GM15510 (cell line): ENCODE results near the gene CAMSAP2.

ENCODE experiments used
- POLR2A ChIP-seq: IDR thresholded peaks from 3 replicates; pipeline ENCODE4 v1.6.1; 2011; ENCODE audit warnings: borderline replicate concordance; ENCODE audit not compliant: insufficient read length; ENCODE audit errors: extremely low read depth

Gene CAMSAP2, protein sequence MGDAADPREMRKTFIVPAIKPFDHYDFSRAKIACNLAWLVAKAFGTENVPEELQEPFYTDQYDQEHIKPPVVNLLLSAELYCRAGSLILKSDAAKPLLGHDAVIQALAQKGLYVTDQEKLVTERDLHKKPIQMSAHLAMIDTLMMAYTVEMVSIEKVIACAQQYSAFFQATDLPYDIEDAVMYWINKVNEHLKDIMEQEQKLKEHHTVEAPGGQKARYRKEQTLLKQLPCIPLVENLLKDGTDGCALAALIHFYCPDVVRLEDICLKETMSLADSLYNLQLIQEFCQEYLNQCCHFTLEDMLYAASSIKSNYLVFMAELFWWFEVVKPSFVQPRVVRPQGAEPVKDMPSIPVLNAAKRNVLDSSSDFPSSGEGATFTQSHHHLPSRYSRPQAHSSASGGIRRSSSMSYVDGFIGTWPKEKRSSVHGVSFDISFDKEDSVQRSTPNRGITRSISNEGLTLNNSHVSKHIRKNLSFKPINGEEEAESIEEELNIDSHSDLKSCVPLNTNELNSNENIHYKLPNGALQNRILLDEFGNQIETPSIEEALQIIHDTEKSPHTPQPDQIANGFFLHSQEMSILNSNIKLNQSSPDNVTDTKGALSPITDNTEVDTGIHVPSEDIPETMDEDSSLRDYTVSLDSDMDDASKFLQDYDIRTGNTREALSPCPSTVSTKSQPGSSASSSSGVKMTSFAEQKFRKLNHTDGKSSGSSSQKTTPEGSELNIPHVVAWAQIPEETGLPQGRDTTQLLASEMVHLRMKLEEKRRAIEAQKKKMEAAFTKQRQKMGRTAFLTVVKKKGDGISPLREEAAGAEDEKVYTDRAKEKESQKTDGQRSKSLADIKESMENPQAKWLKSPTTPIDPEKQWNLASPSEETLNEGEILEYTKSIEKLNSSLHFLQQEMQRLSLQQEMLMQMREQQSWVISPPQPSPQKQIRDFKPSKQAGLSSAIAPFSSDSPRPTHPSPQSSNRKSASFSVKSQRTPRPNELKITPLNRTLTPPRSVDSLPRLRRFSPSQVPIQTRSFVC (N-terminal part only)

DNA sequence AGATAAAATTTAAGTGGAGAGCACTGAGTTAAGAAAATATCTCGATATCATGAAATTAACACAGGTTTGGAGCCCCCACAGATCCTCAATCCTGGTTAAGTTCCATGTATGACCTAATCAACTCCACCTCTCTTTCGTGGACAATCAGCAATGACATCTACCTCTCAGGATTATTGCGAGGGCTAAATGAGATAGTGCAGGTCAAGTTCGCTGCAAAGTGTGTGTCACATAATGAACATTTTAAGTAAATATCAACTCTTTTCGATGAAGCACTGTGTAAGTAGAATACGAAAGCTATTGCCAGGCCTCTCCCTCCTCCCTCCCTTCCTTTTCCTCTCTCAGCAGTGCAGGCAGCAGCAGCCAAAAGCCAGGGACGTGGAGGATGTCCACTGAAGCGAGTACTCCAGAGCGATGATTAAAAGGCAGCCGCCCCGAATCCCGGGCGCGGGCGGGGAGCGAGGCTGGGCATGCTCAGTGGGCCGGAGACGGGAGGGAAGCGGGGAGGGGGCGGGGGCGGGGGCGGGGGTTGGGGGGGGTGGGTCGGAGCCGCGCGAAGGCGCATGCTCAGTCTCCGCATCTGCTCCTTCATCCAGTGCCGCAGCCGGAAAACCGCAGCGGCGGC, at the start of gene CAMSAP2:
Gene CAMSAP2, plus strand, starts transcription at position 567 of the 622 bp plus-strand sequence. CDS start 935 bp downstream, outside the sequence.
- TF ChIP-seq POLR2A, result no peak

DNA sequence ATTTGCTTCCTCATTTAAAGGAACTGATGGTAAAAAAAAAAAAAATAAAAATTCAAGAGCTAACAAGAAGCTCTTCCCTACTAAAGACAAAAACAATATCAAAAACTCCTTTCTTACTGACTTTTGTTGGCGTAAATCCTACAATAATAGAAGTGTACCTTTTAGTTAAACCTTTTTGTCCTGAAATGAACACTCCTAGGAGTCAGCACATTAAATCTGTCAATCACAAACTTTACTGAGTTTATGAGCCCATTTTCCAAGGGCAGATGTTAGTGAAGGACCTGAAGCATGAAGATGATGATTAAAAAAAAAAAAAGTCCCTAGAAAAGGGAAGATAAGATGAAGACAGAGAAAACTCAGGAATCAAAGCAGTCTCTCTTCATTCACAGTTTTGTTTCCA, 46.4 kb upstream of the CAMSAP2 start:
- no peak for TF ChIP-seq POLR2A

DNA sequence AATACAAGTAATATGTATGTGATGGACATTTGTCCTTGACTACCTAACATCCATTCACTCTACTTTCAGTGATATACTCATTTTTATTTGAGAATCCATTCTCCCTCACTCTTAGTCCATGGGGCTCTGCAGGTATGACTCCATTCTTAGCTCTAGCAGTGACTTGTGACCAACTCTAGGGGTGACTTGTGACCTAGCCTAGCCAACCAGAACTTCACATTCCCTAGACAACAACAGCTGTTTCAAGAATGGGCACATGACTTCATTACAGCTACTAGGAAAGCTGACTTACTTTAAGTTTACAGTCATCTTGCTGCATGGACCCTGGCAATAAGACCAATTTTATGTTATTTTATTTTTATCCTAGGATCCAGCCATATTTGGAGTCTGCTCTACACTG, 45.4 kb upstream of the CAMSAP2 start:
- TF ChIP-seq POLR2A, result no peak

DNA sequence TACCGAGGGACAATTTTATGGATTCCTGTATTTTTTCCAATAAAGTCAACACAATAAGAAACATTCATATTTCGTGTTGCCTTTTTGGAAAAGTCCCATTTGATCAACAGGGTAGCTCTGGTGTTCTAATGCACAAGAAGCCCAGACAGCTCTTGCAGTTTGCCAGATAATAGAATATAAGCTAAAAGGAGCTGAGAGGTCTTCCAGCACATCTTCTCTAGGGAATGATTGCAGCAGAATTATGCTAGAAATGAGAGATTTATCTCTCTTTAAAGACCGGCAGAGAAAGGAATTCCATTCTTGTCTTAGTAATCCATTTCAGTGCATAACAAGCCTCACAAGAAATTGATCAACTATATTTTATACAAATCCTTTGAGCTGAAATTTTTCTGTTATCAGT, 44.0 kb upstream of the CAMSAP2 start:
- no peak for TF ChIP-seq POLR2A

DNA sequence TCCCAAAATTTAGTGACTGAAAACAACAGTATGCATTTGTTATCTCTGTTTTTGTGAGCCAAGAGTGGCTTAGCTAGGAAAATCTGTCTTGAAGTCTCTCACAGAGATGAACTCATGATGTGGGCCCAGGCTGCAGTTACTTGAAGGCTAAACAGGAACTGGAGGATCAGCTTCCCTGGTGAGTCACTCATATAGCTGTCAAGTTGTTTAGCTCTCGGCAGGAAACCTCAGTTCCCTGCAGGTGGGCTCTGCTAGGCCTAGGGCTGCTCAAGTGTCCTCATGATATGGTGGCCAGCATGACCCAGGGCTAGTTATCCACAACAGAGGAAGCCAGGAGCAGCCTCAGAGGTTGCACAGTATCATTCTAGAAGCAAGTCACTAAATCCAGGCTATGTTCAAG, 38.8 kb upstream of the CAMSAP2 start:
- no peak for TF ChIP-seq POLR2A

DNA sequence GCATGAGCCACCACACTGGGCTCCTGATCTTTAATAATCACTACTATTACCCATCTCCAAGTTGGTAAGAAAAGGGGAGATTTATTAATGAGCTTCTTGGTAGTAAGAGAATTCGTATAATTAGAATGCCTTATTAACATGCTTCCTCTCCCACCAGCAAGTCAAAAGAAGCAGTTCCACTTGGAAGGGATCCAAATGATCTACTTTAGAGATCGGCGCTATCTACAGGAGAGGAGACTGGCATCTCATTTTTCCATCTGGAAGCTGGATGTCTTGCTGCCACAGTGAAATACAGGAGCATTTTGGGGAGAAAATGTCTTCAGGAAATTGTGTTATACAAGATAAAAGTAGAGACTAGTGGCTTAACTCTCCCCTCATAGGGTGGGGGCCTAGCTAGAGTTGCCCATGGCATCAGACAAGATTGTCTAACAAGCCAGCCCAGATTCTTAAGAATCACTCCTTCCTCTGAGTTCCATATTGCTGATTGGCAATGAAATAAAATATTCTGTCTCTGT, 33.6 kb upstream of the CAMSAP2 start:
- TF ChIP-seq POLR2A, result no peak

DNA sequence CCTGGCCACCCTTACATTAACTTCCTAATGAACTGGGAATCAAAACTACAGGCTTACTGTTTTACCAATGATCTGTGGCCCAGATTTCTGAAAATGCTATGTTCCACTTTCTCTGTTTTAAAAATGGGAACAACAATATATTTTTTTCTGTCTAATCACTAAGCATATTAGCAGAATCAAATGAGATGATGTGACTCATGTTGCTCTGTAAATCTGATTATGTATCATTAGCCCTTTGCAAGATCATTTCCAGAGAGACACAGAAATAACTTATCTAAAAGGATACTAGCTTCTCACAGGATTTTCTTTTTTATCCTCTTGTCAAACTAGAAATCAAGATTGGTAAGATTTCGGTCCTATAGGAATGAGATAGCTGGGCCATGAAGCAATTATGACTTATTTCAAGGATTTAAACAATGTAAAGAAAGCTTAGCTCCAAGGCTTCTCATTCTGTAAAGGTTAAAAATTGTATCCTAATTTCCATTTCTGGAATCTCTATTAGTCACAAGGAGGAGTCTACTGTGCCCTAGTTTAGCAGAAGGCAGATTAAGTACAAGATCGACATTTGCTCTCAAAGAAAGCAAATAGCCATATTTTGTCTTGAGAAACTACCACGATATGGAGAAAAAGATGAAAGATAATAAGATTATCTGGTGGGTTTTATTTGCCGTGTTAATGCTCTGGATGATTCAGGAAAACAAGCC, 32.4 kb upstream of the CAMSAP2 start:
- TF ChIP-seq POLR2A, result no peak

DNA sequence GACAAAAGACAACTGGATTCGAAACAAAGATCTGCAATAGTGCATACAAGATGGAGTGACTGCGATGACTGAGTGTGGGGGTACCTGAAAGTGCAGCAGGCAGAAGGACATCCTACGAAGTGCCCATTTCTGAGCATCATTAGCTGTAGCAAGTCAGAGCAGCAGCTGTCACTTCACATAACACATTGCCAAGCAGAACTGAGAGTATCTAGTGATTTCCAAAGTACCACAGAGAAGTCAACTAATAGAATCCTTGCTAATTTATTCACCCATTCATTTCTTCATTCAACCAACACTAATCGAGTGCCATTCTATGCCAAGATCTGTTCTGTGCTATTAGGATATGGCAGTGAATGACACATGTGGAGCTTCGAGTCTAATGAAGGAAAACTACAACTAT, 31.6 kb upstream of the CAMSAP2 start:
- no peak for TF ChIP-seq POLR2A

DNA sequence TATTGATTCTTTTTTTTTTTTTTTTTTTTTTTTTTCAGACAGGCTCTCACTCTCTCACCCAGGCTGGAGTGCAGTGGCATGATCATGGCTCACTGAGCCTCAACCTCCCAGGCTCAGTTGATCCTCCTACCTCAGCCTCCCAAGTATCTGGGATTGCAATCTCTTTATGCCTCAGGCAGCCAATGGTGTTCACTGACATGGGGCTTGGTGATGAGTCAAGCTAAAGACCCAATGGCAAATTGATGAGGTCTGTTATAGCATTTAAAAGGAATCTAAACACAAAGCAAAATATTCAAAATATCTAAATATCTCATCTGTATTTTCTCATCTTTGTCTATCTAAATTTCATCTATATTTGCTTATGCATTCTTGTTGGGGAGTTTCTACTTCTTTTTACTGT, 30.5 kb upstream of the CAMSAP2 start:
- TF ChIP-seq POLR2A, result no peak

DNA sequence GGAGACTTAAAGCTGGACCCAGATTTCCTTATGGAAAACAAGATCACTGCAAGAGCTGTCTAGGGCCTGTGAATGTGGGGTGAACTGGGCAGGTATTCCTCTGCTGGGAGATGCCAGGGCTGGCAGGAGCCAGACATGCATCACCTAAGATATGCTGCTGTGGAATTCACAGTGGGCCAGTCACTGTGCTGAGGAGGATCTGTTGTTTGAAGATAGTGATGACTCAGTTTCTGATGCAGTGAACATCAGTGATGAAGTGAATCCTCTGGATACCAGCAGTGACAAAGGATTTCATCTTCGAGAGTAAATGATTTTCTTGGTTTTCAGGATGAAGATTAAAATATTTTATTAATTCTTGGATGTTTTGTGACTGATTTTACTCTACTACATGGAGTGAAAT, 29.9 kb upstream of the CAMSAP2 start:
- no peak for TF ChIP-seq POLR2A

DNA sequence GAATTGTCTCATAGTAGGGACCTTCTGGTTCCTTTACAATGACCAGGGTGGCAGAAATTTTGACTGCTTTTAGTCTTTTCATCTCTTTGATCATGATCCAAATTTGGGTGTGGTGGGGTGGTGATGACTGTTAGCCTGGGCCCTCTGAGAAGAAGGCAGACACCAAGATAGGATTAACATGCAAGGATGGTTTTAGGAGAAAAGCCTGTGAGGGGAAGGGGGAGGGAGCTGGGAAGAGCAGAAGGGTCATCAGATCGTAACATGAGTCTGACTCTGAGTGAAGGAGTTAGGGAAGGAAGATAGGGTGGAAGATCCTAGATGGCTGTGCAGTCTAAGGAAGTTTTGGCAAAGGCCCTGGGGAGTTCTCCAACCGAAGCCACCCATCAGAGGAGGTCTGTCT, 28.5 kb upstream of the CAMSAP2 start:
- no peak for TF ChIP-seq POLR2A

DNA sequence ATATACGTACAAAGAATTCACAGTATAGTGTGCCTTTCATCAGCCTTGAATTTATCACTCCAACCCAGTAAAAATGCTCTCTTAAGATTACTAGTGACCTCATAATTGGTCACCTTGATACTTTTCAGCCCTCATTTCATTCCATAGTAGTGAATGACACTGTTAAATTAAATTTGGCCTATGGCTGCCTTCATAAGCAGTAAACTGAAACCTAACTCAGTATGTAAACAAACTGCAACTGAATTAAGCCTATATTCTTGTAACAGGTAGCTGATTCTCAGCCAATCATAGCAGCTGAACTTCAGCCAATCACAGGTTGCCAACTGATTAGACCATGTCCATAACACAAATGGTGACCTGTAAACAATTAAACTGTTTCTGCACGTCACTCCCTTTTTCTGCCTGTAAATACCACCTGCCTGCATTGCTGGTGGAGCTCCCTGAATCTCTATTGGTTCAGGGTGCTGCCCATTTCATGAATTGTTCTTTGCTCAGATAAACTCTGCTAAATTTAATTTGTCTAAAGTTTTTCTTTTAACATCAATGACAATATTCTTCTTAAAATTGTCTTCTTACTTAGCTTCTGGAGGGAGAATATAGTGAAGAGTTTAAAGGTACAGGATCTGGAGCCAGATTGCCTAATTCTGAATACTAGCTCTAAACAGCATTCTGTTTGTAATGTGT, 24.0 kb upstream of the CAMSAP2 start:
- TF ChIP-seq POLR2A, result no peak

DNA sequence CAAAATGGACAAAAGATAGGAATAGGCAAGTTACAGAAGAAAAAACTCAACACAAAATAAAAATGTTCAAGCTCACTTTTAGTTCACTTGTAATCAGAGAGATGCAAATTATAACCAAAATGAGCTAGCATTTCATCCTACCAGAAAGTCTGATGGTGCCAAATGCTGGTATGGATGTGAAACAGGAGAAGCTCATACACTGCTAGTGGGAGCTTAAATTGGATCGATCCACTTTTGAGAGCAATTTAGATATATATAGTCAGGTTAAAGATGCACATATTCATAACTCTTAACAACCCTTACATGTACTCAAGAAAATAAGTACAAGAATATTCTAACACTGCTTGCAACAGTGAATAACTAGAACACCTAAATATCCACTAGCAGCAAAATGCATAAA, 18.5 kb upstream of the CAMSAP2 start:
- TF ChIP-seq POLR2A, result no peak

DNA sequence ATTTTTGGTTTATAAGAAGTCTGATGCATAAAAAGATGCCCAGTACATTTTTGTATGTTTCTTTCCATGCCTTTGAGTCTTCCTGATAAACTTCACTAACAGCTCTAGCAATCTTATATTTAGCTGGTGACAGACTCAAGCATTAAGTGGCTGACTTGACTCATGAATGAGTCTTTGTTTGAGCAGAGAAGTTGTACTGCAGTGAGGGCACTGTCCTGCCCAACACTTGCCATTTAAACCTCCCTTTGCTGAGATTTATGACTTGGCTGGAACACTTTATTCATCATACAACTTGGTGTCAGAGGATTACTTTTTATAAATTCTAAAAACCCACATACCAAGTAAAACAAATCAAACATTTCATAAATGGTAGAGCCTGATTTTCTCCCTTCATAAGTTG, 14.6 kb upstream of the CAMSAP2 start:
- TF ChIP-seq POLR2A, result no peak
